IPS-18c (cell line): ENCODE results near the gene SEL1L2.
A peak's percentile ranks its signal among the peaks of the same experiment; 100 is the strongest.

Experiments used
- H3K4me3 ChIP-seq: 2 replicates; pipeline ENCODE4 v1.7.0; 2013; ENCODE audit warnings: low read depth, mild to moderate bottlenecking, low read length, moderate library complexity; ENCODE audit not compliant: insufficient read depth
- H3K9me3 ChIP-seq: one replicate; pipeline ENCODE4 v1.6.1; 2013; ENCODE audit warnings: mild to moderate bottlenecking, low read length, moderate library complexity; ENCODE audit not compliant: control insufficient read depth, insufficient read depth

The SEL1L2 gene

GRCh38 chr20:13878566-13878965 lies 111.8 kb downstream of the SEL1L2 start:
- Histone ChIP-seq H3K4me3 (no peak overlapping the region), H3K9me3 (no peaks in the 10 kb centered on the region)

GRCh38 chr20:13877793-13878192 lies 112.6 kb downstream of the SEL1L2 start:
- H3K4me3 ChIP-seq = no peak overlapping the region
- no peaks in the 10 kb centered on the region for H3K9me3 ChIP-seq

GRCh38 chr20:13875265-13875811 lies 115.1 kb downstream of the SEL1L2 start:
- Histone ChIP-seq H3K4me3 (no peak overlapping the region), H3K9me3 (no peaks in the 10 kb centered on the region)

GRCh38 chr20:13874394-13875157 lies 115.8 kb downstream of the SEL1L2 start:
- no peak overlapping the region for H3K4me3 ChIP-seq
- no peaks in the 10 kb centered on the region for H3K9me3 ChIP-seq

GRCh38 chr20:13873831-13874230 lies 116.6 kb downstream of the SEL1L2 start:
- Histone ChIP-seq H3K9me3 (no peaks in the 10 kb centered on the region), H3K4me3 (peak overlapping the region; percentile 26; the same call in 1 of the 2 replicates)

GRCh38 chr20:13870170-13870748 lies 120.2 kb downstream of the SEL1L2 start:
- Histone ChIP-seq H3K9me3 (no peaks in the 10 kb centered on the region), H3K4me3 (no peak overlapping the region)

- Histone ChIP-seq H3K4me3 (no peak overlapping the region), H3K9me3 (peaks cover 2% of the 10 kb centered on the region)
Observed at GRCh38 chr20:13868331-13868730, 122.1 kb downstream of the SEL1L2 start.

- Histone ChIP-seq H3K9me3 (peaks cover 2% of the 10 kb centered on the region), H3K4me3 (no peak overlapping the region; the same call in 1 of the 2 replicates)
Observed at GRCh38 chr20:13865791-13866351, 124.5 kb downstream of the SEL1L2 start.

GRCh38 chr20:13865156-13865555 lies 125.3 kb downstream of the SEL1L2 start:
- Histone ChIP-seq H3K9me3 (peaks cover 2% of the 10 kb centered on the region), H3K4me3 (no peak overlapping the region)

- Histone ChIP-seq H3K9me3 (peaks cover 2% of the 10 kb centered on the region), H3K4me3 (no peak overlapping the region)
Observed at GRCh38 chr20:13863244-13863643, 127.2 kb downstream of the SEL1L2 start.

- peaks cover 2% of the 10 kb centered on the region for H3K9me3 ChIP-seq
- H3K4me3 ChIP-seq = no peak overlapping the region
Observed at GRCh38 chr20:13862245-13862644, 128.2 kb downstream of the SEL1L2 start.

- Histone ChIP-seq H3K4me3 (no peak overlapping the region), H3K9me3 (no peaks in the 10 kb centered on the region)
Observed at GRCh38 chr20:13858871-13859270, 131.5 kb downstream of the SEL1L2 start.

GRCh38 chr20:13858439-13858838 lies 132.0 kb downstream of the SEL1L2 start:
- Histone ChIP-seq H3K9me3 (no peaks in the 10 kb centered on the region), H3K4me3 (no peak overlapping the region)

- H3K9me3 ChIP-seq = no peaks in the 10 kb centered on the region
- H3K4me3 ChIP-seq = no peak overlapping the region
Observed at GRCh38 chr20:13857961-13858360, 132.5 kb downstream of the SEL1L2 start.

- H3K4me3 ChIP-seq = no peak overlapping the region
- no peaks in the 10 kb centered on the region for H3K9me3 ChIP-seq
Observed at GRCh38 chr20:13857304-13857703, 133.1 kb downstream of the SEL1L2 start.

- no peaks in the 10 kb centered on the region for H3K9me3 ChIP-seq
- H3K4me3 ChIP-seq = no peak overlapping the region
Observed at GRCh38 chr20:13856354-13856753, 134.1 kb downstream of the SEL1L2 start.

- H3K4me3 ChIP-seq = no peak overlapping the region
- H3K9me3 ChIP-seq = no peaks in the 10 kb centered on the region
Observed at GRCh38 chr20:13855613-13856012, 134.8 kb downstream of the SEL1L2 start.

- H3K9me3 ChIP-seq = no peaks in the 10 kb centered on the region
- H3K4me3 ChIP-seq = no peak overlapping the region
Observed at GRCh38 chr20:13852306-13852705, 138.1 kb downstream of the SEL1L2 start.
